Glomerular visceral epithelial cell (primary cell): ENCODE results near the gene COA3.

ENCODE experiments used
- DNase-seq: peaks from one replicate; pipeline ENCODE4 v3.0.0-alpha.2; 2016; ENCODE audit errors: extremely low spot score

The COA3 gene

GRCh38 chr17:42754782-42755181 lies 43.7 kb downstream of the COA3 start:
- DNase-seq, result peak; percentile 74

- no peak for DNase-seq
Measured at GRCh38 chr17:42751628-42752027, 46.9 kb downstream of the COA3 start.

- no peak for DNase-seq
Measured at GRCh38 chr17:42750739-42751344, 47.7 kb downstream of the COA3 start.

- DNase-seq, result no peak
Measured at GRCh38 chr17:42748908-42749798, 49.4 kb downstream of the COA3 start.

GRCh38 chr17:42748202-42748907 lies 50.1 kb downstream of the COA3 start:
- no peak for DNase-seq
